KMS-11 (cell line): Measurements from ENCODE around the gene MADCAM1.

ENCODE experiments used
- H2AFZ ChIP-seq: fragments of 200-600 bp; sonication (generic); 2 replicates; pipeline ENCODE4 v1.6.1; 2016; ENCODE audit warnings: antibody characterized with exemption, mixed run types, low read depth
- H3K27ac ChIP-seq: fragments of 200-600 bp; sonication (generic); 2 replicates; pipeline ENCODE4 v1.6.1; 2016; ENCODE audit warnings: mild to moderate bottlenecking, mixed run types
- H3K27me3 ChIP-seq: fragments of 200-600 bp; sonication (generic); 2 replicates; pipeline ENCODE4 v1.6.1; 2017; ENCODE audit warnings: mild to moderate bottlenecking, low read depth, mixed run types, moderate library complexity; ENCODE audit not compliant: insufficient read depth
- H3K36me3 ChIP-seq: fragments of 200-600 bp; sonication (generic); 2 replicates; pipeline ENCODE4 v1.6.1; 2017; ENCODE audit warnings: mild to moderate bottlenecking, mixed run types; ENCODE audit not compliant: insufficient read depth
- H3K4me1 ChIP-seq: fragments of 200-600 bp; sonication (generic); 2 replicates; pipeline ENCODE4 v1.6.1; 2016; ENCODE audit warnings: mild to moderate bottlenecking, low read depth, mixed run types; ENCODE audit not compliant: poor library complexity, severe bottlenecking
- H3K4me2 ChIP-seq: fragments of 200-600 bp; sonication (generic); 2 replicates; pipeline ENCODE4 v1.7.0; 2016; ENCODE audit warnings: mild to moderate bottlenecking, mixed run types
- H3K4me3 ChIP-seq: fragments of 200-600 bp; sonication (generic); IDR thresholded peaks from 2 replicates; pipeline ENCODE4 v1.6.1; 2017; ENCODE audit warnings: low read depth, low read length, mixed read lengths; ENCODE audit not compliant: insufficient read depth
- H3K79me2 ChIP-seq: fragments of 200-600 bp; sonication (generic); 2 replicates; pipeline ENCODE4 v1.6.1; 2016; ENCODE audit warnings: low read depth, mixed run types; ENCODE audit not compliant: insufficient read depth
- H3K9ac ChIP-seq: fragments of 200-600 bp; sonication (generic); 2 replicates; pipeline ENCODE4 v1.6.1; 2016; ENCODE audit warnings: mild to moderate bottlenecking, mixed run types
- H4K20me1 ChIP-seq: fragments of 200-600 bp; sonication (generic); 2 replicates; pipeline ENCODE4 v1.6.1; 2016; ENCODE audit warnings: mild to moderate bottlenecking, mixed run types; ENCODE audit not compliant: insufficient read depth
- TF ChIP-seq, protein P1 (sequence below): fragments of 200-600 bp; sonication (generic); conservative IDR thresholded peaks from 2 replicates; pipeline ENCODE4 v1.6.1; 2017; ENCODE audit warnings: low read depth, mild to moderate bottlenecking, antibody characterized with exemption, low read length, moderate library complexity, mixed read lengths

The MADCAM1 gene

DNA sequence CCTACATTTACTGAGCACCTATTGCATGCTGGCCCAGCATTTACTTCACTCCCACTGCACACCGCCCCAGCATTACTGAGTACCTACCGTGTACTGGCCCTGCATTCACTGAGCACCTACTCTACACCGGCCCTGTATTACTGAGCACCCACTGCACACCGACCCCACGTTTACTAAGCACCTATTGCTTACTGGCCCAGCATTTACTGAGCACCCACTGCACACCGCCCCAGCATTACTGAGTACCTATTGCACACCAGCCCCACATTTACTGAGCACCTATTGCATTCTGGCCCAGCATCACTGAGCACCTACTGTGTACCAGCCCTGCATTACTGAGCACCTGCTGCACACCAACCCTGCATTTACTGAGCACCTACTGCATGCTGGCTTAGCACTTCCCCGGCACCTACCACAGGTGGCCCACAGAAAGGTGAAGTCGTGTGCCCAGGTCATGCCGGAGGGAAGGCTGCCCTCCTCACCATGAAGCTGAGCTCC lies 17.9 kb downstream of the MADCAM1 start:
- H4K20me1 ChIP-seq: no peaks in the 10 kb centered on the region
- H3K4me1 ChIP-seq: peaks cover 20% of the 10 kb centered on the region
- no peak overlapping the region for H3K4me3 ChIP-seq
- H3K27me3 ChIP-seq: no peaks in the 10 kb centered on the region
- H3K79me2 ChIP-seq: no peaks in the 10 kb centered on the region
- no peak overlapping the region for H3K4me2 ChIP-seq
- H2AFZ ChIP-seq: no peak overlapping the region
- no peak overlapping the region for H3K9ac ChIP-seq
- H3K27ac ChIP-seq: no peak overlapping the region
- TF ChIP-seq, protein P1, sequence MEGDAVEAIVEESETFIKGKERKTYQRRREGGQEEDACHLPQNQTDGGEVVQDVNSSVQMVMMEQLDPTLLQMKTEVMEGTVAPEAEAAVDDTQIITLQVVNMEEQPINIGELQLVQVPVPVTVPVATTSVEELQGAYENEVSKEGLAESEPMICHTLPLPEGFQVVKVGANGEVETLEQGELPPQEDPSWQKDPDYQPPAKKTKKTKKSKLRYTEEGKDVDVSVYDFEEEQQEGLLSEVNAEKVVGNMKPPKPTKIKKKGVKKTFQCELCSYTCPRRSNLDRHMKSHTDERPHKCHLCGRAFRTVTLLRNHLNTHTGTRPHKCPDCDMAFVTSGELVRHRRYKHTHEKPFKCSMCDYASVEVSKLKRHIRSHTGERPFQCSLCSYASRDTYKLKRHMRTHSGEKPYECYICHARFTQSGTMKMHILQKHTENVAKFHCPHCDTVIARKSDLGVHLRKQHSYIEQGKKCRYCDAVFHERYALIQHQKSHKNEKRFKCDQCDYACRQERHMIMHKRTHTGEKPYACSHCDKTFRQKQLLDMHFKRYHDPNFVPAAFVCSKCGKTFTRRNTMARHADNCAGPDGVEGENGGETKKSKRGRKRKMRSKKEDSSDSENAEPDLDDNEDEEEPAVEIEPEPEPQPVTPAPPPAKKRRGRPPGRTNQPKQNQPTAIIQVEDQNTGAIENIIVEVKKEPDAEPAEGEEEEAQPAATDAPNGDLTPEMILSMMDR: no peak
- H3K36me3 ChIP-seq: no peaks in the 10 kb centered on the region

GRCh38 chr19:517721-518597 lies 21.7 kb downstream of the MADCAM1 start:
- Histone ChIP-seq H3K9ac (no peak overlapping the region), H3K27ac (no peak overlapping the region), H3K79me2 (no peaks in the 10 kb centered on the region), H3K4me2 (no peak overlapping the region), H3K36me3 (no peaks in the 10 kb centered on the region), H3K27me3 (no peaks in the 10 kb centered on the region), H3K4me1 (no peaks in the 10 kb centered on the region), H4K20me1 (no peaks in the 10 kb centered on the region), H3K4me3 (no peak overlapping the region), H2AFZ (no peak overlapping the region)
- TF ChIP-seq, protein P1: no peak

- H3K9ac ChIP-seq: no peak overlapping the region
- no peak overlapping the region for H3K27ac ChIP-seq
- H3K4me1 ChIP-seq: no peaks in the 10 kb centered on the region
- H3K27me3 ChIP-seq: no peaks in the 10 kb centered on the region
- H3K79me2 ChIP-seq: no peaks in the 10 kb centered on the region
- no peak overlapping the region for H2AFZ ChIP-seq
- TF ChIP-seq, protein P1: no peak
- H3K4me2 ChIP-seq: no peak overlapping the region
- no peak overlapping the region for H3K4me3 ChIP-seq
- no peaks in the 10 kb centered on the region for H4K20me1 ChIP-seq
- H3K36me3 ChIP-seq: no peaks in the 10 kb centered on the region
Measured at GRCh38 chr19:518598-519231, 22.4 kb downstream of the MADCAM1 start.

GRCh38 chr19:519449-519865 lies 23.2 kb downstream of the MADCAM1 start:
- no peaks in the 10 kb centered on the region for H4K20me1 ChIP-seq
- H2AFZ ChIP-seq: no peak overlapping the region
- H3K27me3 ChIP-seq: no peaks in the 10 kb centered on the region
- no peak overlapping the region for H3K4me2 ChIP-seq
- no peaks in the 10 kb centered on the region for H3K36me3 ChIP-seq
- no peaks in the 10 kb centered on the region for H3K4me1 ChIP-seq
- no peaks in the 10 kb centered on the region for H3K79me2 ChIP-seq
- TF ChIP-seq, protein P1: no peak
- H3K9ac ChIP-seq: no peak overlapping the region
- H3K27ac ChIP-seq: no peak overlapping the region
- no peak overlapping the region for H3K4me3 ChIP-seq
